ENCODE measurements around the gene TMEM88.
"Not testable (repeated sequence)": the region's sequence is repeated elsewhere in the genome, so short reads cannot be mapped to it uniquely, and the experiment has no call there.

The TMEM88 gene, protein sequence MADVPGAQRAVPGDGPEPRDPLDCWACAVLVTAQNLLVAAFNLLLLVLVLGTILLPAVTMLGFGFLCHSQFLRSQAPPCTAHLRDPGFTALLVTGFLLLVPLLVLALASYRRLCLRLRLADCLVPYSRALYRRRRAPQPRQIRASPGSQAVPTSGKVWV

DNA sequence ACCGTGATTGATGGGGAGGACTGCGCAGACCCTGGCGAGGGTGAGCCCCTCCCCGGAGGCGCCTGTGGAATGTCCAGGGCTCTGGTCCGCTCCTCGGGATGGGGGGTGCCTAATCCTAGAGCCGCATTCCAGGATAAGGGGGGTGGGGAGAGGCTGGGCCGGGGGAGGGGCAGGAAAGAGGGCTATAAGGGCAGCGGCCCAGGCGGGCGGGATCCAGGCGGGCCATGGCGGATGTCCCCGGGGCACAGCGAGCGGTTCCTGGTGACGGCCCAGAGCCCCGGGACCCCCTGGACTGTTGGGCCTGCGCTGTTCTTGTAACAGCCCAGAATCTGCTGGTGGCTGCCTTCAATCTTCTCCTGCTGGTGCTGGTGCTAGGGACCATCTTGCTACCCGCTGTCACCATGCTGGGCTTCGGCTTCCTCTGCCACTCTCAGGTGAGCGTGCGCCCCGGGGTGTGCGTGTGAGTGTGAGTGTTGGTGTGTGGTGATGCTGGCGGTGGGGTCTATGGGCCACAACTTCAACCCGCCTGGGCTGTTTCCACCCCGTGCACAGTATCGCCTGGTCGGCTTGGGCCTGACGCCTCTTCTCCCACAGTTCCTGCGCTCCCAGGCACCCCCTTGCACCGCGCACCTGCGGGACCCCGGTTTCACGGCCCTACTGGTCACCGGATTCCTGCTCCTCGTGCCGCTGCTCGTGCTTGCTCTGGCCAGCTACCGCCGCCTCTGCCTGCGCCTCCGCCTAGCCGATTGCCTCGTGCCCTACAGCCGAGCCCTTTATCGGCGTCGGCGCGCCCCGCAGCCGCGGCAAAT lies at the start of gene TMEM88:
TMEM88 (plus strand) TSS at position 216 of the 809 bp plus-strand sequence; CDS start at position 225, 9 bp downstream.
- peak; percentile 61 for DNase-seq

DNA sequence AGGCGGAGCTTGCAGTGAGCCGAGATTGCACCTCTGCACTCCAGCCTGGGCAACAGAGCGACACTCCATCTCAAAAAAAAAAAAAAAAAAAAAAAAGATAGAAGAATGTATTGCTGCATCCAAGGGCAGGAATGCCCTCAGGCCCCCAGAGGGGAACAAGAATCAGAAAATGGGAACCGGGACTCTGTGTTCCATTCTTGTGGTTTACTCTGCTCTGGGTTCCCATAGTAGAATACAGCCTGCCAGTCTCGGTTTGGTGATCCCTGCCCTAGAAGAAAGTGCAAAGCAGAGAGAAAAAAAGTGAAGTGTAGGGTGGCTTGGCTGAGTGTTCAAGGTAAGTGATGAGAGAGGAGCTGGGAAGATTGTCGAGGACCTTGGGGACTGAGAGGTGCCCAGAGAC lies 48.3 kb upstream of the TMEM88 start:
- DNase-seq = no peak

DNA sequence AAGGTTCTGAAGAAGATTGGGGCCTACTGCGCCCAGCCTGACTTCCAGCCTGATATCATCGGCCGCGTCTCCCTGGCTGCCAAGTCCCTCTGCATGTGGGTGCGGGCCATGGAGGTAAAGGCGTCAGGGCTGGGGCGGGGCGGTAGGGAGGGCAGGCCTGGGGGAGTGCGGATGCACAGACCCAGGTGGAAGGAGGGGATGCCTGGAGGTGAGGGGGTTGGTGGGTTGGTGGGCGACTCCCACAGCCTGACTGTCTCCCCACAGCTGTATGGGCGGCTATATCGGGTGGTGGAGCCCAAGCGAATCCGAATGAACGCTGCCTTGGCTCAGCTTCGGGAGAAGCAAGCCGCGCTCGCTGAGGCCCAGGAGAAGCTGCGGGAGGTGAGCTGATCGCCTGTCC lies 47.7 kb upstream of the TMEM88 start:
- no peak for DNase-seq

DNA sequence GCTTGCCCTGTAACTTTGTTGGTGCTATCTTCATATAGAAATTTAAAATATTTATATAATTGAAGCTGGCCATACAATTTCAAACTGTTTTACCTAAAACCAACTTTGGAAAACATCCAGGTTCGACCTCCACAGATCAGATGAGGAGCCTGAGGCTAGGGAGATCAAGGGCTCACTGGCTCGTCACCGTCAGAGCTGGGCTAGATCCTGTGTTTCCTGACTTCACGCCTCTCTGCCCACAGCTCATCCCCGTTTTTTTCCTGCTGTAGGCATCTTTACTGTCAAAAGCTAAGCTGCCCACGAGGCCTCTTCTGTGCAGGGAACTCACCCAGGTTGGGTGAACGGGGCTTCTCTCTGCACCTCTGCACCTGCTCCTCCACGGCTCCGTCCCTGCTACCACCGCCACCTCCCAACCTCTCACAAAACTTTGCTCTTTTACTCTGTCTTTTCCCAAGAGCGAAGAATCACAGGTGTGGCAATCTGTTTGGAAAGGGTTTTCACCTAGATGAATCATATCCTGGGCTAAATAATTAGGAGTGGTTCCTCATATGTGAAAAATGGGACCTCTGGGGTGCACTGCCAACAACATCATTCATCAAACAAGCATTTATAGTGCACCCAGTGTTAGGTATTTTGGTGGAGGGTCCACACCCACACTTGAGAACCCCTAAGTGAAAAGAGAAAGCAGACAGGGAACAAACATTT lies 45.6 kb upstream of the TMEM88 start:
- DNase-seq = no peak

DNA sequence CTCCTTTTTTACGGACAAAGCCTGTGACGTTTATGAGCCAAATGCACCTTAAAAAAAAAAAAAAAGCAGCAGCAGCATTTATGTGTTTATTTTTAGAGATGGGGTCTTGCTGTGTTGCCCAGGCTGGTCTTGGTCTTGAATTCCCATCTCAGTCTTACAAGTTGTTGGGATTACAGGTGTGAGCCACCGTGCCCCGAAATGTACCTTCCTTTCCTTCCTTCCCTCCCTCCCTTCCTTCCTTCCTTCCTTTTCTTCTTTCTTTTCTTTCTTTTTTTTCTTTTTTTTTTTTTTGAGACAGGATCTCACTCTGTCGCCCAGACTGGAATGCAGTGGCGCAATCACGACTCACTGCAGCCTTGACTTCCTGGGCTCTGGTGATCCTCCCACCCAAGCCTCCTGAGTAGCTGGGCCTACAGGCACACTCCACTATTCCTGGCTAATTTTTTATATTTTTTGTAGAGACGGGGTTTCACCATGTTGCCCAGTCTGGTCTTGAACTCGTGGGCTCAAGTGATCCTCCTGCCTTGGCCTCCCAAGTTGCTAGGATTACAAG lies 45.0 kb upstream of the TMEM88 start:
- DNase-seq = not testable (repeated sequence)

DNA sequence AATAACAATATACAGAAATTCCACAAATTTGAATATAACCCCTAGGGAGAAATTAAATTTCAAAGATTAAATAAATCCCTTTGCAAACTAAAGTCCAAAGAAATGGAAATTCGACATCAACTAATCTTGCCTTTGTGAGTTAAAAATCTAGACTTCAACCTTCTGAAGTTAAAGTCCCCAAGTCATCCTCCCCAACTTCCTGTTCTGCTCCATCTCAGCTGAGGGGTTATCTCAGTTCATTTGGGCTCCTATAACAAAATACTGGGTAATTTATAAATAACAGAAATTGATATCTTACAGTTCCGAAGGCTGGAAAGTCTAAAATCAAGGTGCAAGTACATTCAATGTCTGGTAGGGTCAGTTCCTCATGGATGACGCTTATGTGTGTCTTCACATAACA lies 43.6 kb upstream of the TMEM88 start:
- DNase-seq = no peak

DNA sequence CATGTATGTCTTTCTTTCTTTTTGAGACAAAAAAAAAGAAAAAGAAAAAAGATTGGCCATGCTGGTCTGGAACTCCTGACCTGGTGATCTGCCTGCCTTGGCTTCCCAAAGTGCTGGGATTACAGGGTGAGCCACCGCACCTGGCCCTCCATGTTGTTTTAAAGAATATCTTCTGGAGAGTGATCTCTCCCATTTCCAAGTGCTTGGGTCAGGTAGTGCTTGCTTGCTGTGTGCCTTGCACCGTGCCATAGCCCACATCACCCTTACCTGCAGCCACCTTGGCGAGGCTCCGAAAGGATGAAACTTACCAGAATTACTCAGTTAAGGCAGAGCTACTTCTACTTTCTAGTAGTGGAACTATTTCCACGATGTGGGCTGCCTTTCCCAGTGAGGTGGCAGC lies 39.9 kb upstream of the TMEM88 start:
- no peak for DNase-seq

DNA sequence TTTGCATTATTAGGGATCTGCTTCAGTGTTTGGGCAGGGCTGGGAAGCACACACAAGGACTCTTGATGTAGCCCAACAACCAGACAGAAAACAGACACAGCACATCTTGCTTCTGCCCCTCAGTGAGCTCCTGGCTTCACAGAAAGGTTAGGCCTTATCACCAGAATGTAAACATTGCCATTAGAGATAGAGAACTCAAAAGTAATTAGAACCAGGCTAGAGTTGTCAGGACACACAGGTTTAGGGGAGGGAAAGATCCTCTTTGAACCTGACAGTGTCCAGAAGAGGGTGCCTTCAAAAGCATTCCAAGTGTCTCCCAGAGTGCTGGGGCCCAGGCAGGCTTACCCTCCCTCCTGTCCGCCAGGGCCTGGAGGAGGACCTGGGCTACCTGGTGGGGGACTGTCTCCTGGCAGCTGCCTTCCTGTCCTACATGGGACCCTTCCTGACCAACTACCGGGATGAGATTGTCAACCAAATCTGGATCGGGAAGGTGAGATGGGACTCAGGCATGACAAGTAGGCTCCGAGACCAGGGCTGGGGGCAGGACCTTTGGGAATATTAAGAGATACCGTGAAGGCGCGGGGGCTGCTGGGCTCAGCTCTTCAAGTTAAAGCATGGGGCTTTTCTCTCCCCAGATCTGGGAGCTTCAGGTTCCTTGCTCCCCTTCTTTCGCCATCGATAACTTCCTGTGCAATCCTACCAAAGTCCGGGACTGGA lies 37.8 kb upstream of the TMEM88 start:
- no peak for DNase-seq

DNA sequence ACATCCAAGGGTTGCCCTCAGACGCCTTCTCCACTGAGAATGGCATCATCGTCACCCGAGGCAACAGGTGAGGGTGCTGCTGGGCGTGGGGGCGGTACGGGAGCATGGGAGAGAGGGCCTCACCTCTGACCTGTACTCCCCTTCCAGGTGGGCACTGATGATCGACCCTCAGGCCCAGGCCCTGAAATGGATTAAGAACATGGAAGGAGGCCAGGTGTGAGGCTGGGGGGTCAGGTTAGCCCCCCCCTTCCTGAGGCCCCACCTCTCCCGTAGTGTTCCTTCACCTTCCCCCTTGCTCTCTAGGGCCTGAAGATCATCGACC lies 37.3 kb upstream of the TMEM88 start:
- DNase-seq = no peak

DNA sequence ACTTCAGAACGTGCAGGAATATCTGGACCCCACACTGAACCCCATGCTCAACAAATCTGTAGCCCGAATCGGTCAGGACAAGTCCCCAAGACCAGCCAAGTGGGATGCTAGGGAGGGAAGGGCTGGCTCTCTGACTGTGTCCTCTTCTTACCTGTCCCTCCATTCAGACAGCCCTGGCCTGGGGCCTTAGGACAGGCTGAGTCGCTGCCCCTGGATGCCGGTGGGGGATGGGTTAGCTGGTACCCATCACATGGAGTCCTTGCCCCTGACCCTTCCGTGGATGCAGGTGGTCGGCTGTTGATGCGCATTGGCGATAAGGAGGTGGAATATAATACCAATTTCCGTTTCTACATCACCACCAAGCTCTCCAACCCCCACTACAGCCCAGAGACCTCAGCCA lies 36.8 kb upstream of the TMEM88 start:
- no peak for DNase-seq

DNA sequence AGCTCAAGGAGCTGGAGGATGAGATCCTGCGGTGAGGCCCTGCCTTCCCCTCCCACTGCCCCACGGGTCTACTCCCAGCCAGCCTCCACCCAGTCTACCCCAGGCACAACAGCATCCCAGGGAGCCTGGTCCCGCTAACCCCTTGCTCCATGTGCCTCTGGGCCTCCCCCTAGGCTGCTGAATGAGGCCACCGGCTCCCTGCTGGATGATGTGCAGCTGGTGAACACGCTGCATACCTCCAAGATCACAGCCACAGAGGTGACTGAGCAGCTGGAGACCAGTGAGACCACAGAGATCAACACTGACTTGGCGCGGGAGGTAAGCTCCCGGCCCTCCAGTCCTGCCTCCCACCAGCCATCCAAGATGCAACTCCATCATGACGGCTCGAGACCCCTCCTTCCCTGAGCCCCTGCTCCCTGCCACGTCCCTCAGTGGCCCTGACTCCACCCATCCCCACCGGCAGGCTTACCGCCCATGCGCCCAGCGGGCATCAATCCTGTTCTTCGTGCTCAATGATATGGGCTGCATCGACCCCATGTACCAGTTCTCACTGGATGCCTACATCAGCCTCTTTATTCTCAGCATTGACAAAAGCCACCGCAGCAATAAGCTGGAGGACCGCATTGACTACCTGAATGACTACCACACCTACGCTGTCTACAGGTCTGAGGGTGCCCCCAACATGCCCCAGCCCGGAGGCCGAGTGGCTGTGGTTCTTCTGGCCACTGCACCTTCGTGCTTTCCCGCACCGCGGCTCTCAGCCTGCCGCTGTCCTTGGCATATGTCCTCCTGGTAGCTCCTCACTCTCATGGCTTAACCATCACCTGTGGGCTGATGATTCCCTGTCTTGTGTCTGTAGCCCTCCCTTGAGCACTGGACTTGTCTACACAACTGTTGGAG lies 35.9 kb upstream of the TMEM88 start:
- DNase-seq = no peak

DNA sequence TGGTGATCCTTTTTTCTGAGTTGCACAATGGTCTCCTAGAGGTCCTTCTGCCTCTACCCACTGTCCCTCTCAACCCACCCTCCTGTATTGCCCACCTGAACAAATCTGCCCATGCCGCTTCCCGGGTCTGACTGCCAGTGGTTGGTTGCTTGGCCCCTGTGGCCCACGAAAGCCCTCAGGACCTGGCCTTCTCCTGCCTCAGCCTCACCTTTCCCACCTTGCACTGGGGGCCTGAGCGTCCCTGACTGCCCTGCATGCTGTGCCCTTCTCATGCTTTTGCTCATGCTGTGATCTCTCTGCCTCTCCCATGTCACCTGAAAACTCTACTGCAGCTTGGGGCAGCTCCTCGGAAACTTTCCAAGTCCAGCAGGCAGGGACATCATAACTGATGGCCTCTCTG lies 34.6 kb upstream of the TMEM88 start:
- no peak for DNase-seq

DNA sequence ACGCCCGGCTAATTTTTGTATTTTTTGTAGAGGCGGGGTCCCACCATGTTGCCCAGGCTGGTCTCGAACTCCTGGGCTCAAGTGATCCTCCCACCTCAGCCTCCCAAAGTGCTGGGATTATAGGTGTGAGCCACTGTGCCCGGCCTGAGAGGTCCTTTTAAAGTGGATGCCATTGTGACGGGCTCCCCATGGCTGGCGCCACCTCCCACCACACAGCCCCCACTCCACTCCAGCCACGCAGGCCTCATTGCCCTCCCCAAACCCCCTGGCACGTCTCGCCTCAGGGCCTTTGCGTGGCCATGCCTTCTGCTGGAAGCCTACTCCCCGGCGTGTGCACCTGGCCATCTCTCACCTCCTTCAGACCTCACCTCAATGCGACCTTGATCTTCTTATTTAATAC lies 32.7 kb upstream of the TMEM88 start:
- no peak for DNase-seq

DNA sequence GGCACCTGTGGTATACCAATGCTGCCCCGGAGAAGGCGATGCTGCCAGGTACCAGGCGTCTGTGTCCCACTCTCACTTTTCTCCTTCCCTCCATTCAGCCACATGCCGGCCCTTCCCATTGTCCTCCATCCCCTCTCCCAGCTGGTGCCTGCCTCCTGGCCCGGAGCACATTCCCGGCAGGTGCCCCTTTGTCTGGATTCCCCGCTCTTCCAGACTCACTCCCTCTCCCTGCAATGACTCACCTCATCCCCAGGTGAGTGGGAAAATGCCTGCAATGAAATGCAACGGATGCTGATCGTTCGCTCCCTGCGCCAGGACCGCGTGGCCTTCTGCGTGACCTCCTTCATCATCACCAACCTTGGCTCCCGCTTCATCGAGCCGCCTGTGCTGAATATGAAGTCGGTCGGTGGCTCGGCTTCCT lies 31.3 kb upstream of the TMEM88 start:
- no peak for DNase-seq

DNA sequence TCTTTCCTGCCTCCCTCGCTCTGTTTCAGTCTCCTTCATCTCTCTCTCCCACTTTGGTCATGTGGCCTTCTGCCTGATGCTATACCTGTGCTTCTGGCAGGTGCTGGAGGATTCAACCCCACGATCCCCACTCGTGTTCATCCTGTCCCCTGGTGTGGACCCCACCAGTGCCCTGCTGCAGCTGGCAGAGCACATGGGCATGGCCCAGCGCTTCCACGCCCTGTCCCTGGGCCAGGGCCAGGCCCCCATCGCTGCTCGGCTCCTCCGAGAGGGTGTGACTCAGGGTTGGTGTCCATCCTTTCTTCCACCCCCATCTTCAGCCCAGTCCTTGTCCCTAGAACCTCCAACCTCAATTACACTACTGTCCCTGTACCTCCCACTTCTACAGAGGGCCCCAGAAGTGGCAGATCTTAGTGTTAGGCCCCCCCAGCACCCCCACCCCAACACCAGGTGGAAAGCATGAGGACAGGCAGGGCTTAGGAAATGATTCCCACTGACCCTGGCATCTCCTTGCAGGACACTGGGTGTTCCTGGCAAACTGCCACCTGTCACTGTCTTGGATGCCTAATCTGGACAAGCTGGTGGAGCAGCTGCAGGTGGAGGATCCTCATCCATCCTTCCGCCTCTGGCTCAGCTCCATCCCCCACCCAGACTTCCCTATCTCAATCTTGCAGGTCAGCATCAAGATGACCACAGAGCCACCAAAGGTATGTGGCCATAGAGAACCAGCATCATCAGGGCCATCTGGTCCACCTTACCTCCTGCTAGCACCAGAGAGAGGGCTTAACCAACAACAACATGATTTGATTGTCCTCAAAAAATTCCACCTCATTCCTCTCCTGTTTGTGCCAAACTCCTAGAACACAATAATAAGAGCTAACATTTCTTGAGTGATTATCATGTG lies 30.6 kb upstream of the TMEM88 start:
- no peak for DNase-seq

DNA sequence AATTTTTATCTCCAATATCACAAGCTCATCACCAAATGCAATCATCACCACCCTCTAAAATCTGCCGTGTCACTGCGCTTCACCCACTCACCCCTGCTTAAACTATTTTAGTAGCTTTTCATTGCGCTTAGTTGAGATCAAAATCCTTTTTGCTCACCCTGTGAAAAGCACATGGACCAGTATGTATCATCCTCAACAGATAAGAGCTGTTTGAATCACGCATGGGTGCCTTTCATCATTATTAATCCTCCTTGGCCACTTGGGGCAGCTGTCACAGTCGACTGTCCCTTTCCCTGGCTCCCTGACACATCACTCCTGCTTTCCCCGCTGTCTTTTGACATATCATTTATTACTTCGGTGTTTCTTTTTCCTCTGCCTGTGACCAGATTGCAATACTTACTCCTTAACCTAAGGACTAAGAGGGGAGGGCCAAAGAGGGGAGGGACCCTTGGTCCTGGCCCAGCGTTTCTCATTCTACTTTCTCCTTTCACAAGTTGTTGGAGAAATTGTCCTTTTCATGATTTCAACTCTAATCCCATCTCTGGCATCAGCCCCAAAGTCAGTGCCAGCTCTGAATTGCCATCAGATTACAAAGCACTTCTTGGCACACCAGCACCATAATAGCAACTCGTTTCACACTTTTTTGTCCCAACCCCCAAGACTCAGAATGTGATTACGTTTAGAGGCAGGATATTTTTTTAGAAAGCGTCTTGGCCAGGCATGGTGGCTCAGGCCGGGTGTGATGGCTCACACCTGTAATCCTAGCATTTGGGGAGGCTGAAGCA lies 29.5 kb upstream of the TMEM88 start:
- no peak for DNase-seq

DNA sequence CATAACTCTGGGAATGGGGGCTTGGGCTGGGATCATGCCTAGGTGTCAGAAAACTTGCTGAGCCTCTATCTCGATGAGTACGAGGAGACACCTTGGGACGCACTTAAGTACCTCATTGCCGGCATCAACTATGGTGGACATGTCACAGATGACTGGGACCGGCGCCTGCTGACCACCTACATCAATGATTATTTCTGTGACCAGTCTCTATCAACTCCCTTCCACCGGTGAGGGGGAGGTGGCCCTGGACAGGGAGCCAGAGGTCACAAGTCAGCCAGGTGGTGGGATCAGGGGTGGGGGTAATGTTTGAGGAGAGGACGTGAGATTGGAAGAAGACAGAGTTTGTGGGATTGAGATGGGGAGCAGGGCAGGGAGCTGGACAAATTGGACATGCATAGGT lies 24.2 kb upstream of the TMEM88 start:
- DNase-seq = no peak

DNA sequence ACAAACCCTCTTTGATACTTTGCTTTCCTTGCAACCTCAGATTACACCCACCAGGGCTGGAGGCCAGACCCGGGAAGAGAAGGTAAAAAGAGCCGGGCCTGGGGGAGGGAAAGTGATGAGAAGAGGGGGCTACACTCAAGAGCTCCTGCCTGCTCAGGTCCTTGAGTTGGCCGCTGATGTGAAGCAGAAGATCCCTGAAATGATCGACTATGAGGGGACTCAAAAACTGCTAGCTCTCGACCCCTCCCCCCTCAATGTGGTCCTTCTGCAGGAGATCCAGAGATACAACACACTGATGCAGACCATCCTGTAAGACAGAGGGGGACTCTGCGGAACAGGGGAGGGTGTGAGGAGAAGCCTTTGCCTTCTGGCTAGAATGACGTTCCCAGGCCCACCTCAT lies 23.6 kb upstream of the TMEM88 start:
- no peak for DNase-seq

DNA sequence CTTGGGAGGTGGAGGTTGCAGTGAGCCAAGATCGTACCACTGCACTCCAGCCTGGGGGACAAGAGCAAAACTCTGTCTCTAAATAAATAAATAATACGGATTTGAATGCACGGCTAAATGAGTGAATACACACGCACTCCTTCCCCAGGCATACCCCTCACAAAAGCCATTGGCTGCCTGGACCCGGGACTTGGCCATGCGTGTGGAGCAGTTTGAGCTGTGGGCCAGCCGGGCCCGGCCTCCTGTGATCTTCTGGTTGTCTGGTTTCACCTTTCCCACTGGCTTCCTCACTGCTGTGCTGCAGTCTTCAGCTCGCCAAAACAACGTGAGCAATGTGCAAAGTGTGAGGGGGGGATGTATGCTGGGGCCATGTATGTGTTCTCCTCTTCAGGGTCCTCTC lies 22.4 kb upstream of the TMEM88 start:
- DNase-seq = no peak

All from right hindlimb (tissue), 1 donor.